Measurements from ENCODE around the gene NEDD8.

DNA sequence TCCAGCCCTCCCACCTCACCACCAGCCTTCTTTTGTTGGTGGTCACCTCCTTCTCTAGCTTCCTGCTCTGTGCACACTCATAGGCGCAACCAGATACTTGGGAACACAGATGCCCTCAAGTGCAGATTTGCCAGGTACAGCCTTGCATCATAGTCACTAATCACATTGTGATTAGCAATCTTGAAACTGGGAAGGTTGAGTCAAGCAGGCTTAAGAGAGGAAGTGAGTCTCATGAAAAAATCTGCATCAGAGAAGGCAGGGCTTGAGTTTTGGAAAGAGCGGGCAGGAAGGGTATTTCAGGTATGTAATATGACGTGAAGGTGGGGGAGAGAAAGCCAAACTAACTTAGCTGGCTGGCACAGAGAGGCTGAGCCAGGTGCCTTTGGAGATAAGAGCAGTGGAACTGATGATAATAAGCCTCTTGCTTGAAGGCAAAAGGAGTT lies 42.0 kb upstream of the NEDD8 start:
- TF ChIP-seq, protein P1, sequence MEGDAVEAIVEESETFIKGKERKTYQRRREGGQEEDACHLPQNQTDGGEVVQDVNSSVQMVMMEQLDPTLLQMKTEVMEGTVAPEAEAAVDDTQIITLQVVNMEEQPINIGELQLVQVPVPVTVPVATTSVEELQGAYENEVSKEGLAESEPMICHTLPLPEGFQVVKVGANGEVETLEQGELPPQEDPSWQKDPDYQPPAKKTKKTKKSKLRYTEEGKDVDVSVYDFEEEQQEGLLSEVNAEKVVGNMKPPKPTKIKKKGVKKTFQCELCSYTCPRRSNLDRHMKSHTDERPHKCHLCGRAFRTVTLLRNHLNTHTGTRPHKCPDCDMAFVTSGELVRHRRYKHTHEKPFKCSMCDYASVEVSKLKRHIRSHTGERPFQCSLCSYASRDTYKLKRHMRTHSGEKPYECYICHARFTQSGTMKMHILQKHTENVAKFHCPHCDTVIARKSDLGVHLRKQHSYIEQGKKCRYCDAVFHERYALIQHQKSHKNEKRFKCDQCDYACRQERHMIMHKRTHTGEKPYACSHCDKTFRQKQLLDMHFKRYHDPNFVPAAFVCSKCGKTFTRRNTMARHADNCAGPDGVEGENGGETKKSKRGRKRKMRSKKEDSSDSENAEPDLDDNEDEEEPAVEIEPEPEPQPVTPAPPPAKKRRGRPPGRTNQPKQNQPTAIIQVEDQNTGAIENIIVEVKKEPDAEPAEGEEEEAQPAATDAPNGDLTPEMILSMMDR (IDR thresholded peaks at IDR 0.05): no peak
- peak in 2 of 3 donors; percentile 33 to 80 for TF ChIP-seq POLR2AphosphoS5 (IDR thresholded peaks at IDR 0.05)
